IPS-20b (cell line): ENCODE data around the gene PRMT7.

Experiments used
- H3K27ac ChIP-seq: one replicate; pipeline ENCODE4 v1.5.1; 2013; ENCODE audit warnings: low read length
- H3K27me3 ChIP-seq: 2 replicates; pipeline ENCODE4 v1.6.1; 2013; ENCODE audit warnings: mild to moderate bottlenecking, low read length, inconsistent platforms; ENCODE audit not compliant: insufficient read depth
- H3K36me3 ChIP-seq: 2 replicates; pipeline ENCODE4 v1.6.1; 2013; ENCODE audit warnings: low read depth, mild to moderate bottlenecking, inconsistent platforms, low read length, moderate library complexity; ENCODE audit not compliant: insufficient read depth
- H3K4me1 ChIP-seq: 2 replicates; pipeline ENCODE4 v1.6.1; 2013; ENCODE audit warnings: mild to moderate bottlenecking, control low read depth, inconsistent platforms, low read length, moderate library complexity; ENCODE audit not compliant: insufficient read depth
- H3K4me3 ChIP-seq: 2 replicates; pipeline ENCODE4 v1.5.1; 2013; ENCODE audit warnings: mild to moderate bottlenecking, low read length, inconsistent platforms
- H3K9ac ChIP-seq: 2 replicates; pipeline ENCODE4 v1.6.1; 2013; ENCODE audit warnings: low read depth, mild to moderate bottlenecking, inconsistent platforms, low read length, moderate library complexity
- H3K9me3 ChIP-seq: 2 replicates; pipeline ENCODE4 v1.6.1; 2013; ENCODE audit warnings: mild to moderate bottlenecking, low read depth, low read length, inconsistent platforms; ENCODE audit not compliant: insufficient read depth

PRMT7 gene

DNA sequence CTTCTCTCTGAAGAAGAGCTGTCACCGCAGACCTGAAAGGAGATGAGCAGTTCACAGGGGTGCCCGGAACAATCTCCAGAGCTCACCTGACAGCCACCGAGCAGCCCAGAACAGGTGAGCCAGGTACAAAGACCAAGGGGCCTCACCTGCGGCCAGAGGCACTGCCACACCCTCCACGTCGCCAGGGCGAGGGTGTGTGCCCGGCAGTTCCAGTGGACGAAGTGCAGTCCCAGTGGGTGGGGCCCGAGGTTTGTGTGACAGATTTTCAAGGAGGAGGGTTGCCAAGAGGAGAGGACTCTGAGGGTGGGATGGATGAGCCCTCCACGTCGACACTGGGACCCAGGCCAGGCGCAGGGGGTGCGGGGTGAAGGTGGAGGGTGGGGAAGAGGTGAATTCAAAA is 75.8 kb downstream of the PRMT7 start:
- H3K9me3 ChIP-seq = no peaks in the 10 kb centered on the region
- no peak overlapping the region for H3K9ac ChIP-seq
- no peak overlapping the region for H3K4me3 ChIP-seq
- H3K4me1 ChIP-seq = peaks cover 10% of the 10 kb centered on the region
- H3K36me3 ChIP-seq = no peaks in the 10 kb centered on the region
- no peaks in the 10 kb centered on the region for H3K27me3 ChIP-seq
- H3K27ac ChIP-seq = no peak overlapping the region

DNA sequence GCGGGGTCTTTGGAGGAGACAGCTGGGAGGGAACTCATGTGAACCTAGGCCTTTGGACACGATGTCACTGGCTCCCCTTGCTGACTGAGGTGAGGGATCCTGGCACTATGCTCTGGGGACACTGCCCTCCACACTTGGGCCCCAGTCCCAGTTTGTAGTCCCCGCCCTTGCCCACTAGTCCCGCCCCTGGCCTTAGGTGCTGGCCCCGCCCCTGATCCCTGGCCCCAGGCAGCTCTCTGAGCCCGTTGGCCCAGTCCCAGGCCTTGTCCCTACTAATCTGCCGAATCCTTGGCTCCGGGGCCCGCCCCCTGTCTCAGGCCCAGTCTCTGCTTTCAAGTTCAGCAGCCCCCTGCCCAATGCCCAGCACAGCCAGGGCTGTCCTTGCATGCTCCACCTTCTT is 76.5 kb downstream of the PRMT7 start:
- Histone ChIP-seq H3K27ac (no peak overlapping the region), H3K27me3 (no peaks in the 10 kb centered on the region), H3K4me1 (peaks cover 10% of the 10 kb centered on the region), H3K9me3 (no peaks in the 10 kb centered on the region), H3K36me3 (no peaks in the 10 kb centered on the region), H3K4me3 (no peak overlapping the region), H3K9ac (no peak overlapping the region)

DNA sequence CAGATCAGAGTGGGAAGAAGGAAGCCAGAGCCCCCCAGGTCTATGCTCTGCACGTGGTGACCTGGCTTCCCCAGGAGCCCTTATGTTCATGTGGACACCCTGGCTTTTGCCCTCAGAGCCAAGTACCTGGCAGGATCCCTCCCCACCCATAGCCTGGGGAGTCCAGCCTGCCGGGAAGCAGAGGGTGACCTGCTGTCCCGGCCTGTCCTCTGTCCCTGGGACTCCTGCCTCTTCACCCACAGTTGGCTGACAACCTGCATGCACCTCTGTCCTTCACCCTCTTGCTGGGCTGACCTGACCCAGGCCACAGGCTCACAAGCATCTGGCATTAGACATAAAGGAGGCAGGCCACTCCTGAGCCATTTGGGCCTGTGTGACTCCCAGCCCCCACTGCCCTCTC is 77.3 kb downstream of the PRMT7 start:
- H3K36me3 ChIP-seq = no peaks in the 10 kb centered on the region
- H3K4me1 ChIP-seq = peaks cover 10% of the 10 kb centered on the region
- H3K27ac ChIP-seq = no peak overlapping the region
- H3K4me3 ChIP-seq = no peak overlapping the region
- no peaks in the 10 kb centered on the region for H3K27me3 ChIP-seq
- no peaks in the 10 kb centered on the region for H3K9me3 ChIP-seq
- H3K9ac ChIP-seq = no peak overlapping the region

DNA sequence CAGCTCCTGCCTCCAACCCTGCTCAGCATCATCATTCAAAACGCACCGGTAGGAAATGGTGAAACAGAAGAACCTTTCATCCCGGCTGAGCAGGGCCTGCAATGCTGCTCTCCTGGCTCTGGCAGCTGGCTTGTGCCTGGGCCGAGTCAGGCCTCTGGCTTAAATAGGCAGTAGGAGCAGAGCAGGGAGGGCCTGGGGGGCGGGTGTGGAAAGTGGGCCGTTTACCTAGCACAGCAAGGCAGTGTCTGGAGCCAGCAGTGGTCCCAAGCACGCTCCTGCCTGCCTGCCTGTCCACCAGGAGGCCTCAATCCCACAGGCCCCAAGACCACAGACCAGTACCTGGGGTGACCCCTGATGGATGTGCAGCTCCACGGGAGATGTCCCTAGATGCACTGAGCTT is 78.2 kb downstream of the PRMT7 start:
- H3K27me3 ChIP-seq = no peaks in the 10 kb centered on the region
- H3K36me3 ChIP-seq = no peaks in the 10 kb centered on the region
- no peak overlapping the region for H3K4me3 ChIP-seq
- H3K4me1 ChIP-seq = peaks cover 8% of the 10 kb centered on the region
- no peak overlapping the region for H3K27ac ChIP-seq
- no peak overlapping the region for H3K9ac ChIP-seq
- H3K9me3 ChIP-seq = no peaks in the 10 kb centered on the region

DNA sequence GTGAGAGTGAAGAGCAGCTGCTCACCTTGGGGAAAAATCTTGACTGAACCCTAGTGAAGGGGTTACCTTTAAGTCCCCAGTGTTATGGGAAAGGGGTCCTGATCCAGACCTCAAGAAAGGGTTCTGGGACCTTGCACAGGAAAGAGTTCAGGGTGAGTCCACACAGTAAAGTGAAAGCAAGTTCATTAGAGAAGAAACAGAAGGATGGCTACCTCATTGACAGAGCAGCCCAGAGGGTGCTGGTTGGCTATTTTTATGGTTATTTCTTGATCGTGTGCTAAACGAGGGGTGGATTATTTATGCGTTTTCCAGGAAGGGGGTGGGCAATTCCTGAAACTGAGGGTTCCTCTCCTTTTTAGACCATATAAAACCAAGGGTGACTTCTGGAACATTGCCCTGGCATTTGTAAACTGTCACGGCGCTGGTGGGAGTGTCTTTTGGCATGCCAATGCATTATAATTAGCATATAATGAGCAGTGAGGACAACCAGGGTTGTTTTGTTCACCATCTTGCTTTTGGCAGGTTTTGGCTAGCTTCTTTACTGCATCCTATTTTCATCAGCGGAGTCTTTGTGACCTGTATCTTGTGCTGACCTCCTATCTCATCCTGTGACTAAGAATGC is 79.0 kb downstream of the PRMT7 start:
- Histone ChIP-seq H3K9ac (no peak overlapping the region), H3K4me1 (no peaks in the 10 kb centered on the region; the same call in 1 of the 2 replicates), H3K27ac (no peak overlapping the region), H3K36me3 (no peaks in the 10 kb centered on the region), H3K27me3 (no peaks in the 10 kb centered on the region), H3K9me3 (no peaks in the 10 kb centered on the region), H3K4me3 (no peak overlapping the region)

DNA sequence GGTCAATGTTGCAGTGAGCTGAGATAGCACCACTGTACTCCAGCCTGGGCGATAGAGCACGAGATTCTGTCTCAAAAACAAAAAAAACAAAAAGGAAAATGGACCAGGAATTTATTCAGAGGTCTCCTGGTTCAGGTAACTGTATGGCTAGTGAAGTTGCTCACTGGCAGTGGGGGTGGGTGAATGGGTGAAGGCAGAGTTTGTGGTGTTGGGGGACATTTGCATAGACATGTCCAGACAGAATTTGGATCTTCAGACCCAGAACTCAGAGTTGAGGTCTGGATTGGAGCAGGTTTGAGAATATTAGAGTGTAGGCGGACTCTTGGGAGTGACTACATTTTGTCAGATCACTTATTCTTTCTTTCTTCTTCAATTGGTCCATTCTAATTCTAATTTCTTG is 82.5 kb downstream of the PRMT7 start:
- no peak overlapping the region for H3K9ac ChIP-seq
- H3K27me3 ChIP-seq = no peaks in the 10 kb centered on the region; the same call in 1 of the 2 replicates
- no peak overlapping the region for H3K4me3 ChIP-seq
- no peaks in the 10 kb centered on the region for H3K36me3 ChIP-seq
- H3K9me3 ChIP-seq = no peaks in the 10 kb centered on the region
- H3K4me1 ChIP-seq = no peaks in the 10 kb centered on the region; the same call in 1 of the 2 replicates
- H3K27ac ChIP-seq = no peak overlapping the region

DNA sequence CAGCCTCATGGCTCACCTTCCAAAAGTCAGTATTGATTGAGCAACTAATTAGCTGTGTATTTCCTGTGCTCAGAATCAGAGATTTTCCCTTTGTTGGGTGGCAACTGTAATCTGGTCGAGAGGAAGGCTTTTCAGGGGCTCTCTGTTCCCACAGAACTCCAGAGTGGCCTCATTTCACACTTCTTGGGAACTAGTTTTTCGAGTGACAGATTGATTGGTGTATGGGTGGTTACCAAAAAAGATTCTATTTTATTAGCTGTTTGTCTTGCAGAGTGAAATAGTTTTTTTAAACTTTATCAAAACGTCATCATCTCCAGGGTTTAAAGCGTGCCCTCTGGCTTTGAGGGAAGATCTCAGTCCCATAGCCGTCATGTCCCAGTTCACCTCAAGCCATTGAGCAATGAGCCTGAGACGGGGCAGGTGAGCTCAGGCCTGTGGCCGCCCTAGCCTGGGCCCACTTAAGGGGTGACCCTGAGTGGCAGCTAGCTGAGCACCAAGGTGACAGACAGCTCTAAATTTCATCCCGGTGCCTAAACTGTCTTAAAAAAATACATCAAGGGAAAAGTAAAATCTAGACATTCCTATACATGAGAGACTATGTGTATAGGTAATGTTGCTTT is 84.5 kb downstream of the PRMT7 start:
- H3K9me3 ChIP-seq = no peaks in the 10 kb centered on the region
- H3K27ac ChIP-seq = no peak overlapping the region
- H3K27me3 ChIP-seq = no peaks in the 10 kb centered on the region; the same call in 1 of the 2 replicates
- H3K36me3 ChIP-seq = no peaks in the 10 kb centered on the region
- H3K4me3 ChIP-seq = no peak overlapping the region
- no peak overlapping the region for H3K9ac ChIP-seq
- no peaks in the 10 kb centered on the region; the same call in 1 of the 2 replicates for H3K4me1 ChIP-seq

DNA sequence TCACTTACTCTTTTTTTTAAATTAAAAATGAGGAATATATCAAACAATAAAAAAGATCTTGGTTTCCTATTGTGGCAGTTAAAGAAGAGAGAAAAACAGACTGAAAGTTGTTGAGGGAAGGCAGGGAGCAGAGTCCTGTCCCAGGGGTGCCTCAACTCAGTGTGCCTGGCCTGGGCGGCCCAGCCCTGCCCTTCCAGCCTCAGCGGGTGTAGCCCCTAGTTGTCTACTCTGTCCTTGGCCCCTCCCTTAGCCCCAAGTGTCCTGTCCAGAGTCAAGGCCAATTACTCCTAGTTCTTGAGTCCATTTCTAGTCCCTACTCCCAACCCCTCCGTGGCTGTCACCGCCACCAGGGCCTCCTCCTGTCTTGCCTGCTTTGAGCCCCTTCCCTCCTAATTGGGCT is 85.0 kb downstream of the PRMT7 start:
- Histone ChIP-seq H3K36me3 (no peaks in the 10 kb centered on the region), H3K4me3 (no peak overlapping the region), H3K9me3 (no peaks in the 10 kb centered on the region), H3K27me3 (no peaks in the 10 kb centered on the region; the same call in 1 of the 2 replicates), H3K9ac (no peak overlapping the region), H3K27ac (no peak overlapping the region), H3K4me1 (no peaks in the 10 kb centered on the region; the same call in 1 of the 2 replicates)

DNA sequence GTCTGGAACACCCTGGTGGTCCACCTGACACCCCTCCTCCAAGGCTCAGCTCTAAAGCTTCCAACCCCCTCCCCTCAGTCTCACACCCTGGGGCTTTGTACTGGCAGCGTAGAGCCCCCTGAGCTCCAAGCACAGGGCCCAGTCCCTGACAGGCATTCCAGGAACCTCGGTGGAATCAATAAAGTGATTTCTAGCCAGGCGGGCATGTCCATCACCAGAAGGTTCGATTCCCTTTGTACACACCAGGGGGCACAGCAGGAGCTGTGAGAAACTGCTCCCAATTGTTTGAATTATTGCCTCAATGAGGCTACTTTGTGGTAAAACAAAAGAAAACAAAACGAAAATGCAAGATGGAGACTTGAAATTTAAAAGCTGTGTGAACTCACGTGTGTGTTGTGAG is 85.7 kb downstream of the PRMT7 start:
- H3K4me3 ChIP-seq = no peak overlapping the region
- H3K9ac ChIP-seq = no peak overlapping the region
- no peaks in the 10 kb centered on the region for H3K9me3 ChIP-seq
- H3K27me3 ChIP-seq = no peaks in the 10 kb centered on the region; the same call in 1 of the 2 replicates
- no peaks in the 10 kb centered on the region; the same call in 1 of the 2 replicates for H3K4me1 ChIP-seq
- no peaks in the 10 kb centered on the region for H3K36me3 ChIP-seq
- no peak overlapping the region for H3K27ac ChIP-seq

DNA sequence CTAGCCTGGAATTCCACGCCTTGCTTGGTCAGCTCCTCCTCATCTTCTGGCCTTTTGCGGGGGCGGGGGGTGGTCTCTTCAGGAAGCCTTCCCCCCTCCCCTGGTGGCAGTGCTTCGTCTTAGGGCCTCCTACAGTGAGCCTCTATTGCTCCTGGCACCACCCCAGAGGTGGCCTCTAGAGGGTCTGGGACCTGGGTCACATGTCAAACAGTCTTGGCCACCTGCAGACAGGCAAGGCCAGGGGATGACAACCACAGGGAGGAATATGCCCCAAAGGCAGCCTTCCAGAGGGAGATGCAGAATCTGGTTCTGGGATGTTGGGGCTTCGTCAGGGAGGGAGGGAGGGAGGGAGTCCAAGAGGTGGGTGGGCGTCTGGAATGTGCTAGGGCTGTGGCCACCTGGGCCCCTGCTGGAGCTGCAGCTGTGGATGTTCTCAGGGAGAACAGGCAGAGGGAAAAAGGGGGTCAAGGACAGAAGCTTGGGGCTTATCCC is 86.9 kb downstream of the PRMT7 start:
- Histone ChIP-seq H3K9me3 (no peaks in the 10 kb centered on the region), H3K4me1 (no peaks in the 10 kb centered on the region; the same call in 1 of the 2 replicates), H3K36me3 (no peaks in the 10 kb centered on the region), H3K27ac (no peak overlapping the region), H3K27me3 (no peaks in the 10 kb centered on the region; the same call in 1 of the 2 replicates), H3K4me3 (no peak overlapping the region), H3K9ac (no peak overlapping the region)

DNA sequence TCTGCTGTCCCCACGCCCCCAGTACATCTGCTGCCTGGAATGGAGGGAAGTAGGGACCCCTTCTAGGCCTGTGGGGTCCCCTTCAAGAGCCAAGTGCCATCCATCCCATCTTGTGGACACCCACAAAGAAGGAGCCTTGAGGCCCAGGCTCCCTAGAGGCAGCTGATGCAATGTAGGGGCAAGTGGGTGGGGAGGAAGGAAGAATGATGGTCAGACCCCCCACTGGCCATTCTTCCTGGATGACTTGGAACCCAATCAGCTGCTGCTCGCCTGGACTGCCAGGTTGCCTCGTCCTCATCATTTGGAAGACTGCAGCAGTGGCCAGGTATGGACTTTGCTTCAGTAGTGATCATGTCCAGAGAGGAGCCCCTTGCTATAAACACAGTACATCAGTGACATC is 88.6 kb downstream of the PRMT7 start:
- no peaks in the 10 kb centered on the region for H3K9me3 ChIP-seq
- no peaks in the 10 kb centered on the region; the same call in 1 of the 2 replicates for H3K4me1 ChIP-seq
- no peaks in the 10 kb centered on the region; the same call in 1 of the 2 replicates for H3K27me3 ChIP-seq
- H3K27ac ChIP-seq = no peak overlapping the region
- H3K36me3 ChIP-seq = no peaks in the 10 kb centered on the region
- H3K9ac ChIP-seq = no peak overlapping the region
- H3K4me3 ChIP-seq = no peak overlapping the region
